Measurements from ENCODE around the gene TMEM178B. TPM values are rescaled to one million over a fixed set of nuclear protein-coding genes. Genes with fewer than 3 reads are reported as not detected.

TMEM178B gene
- total RNA-seq, 1 experiment from 2014 or later = not detected

DNA sequence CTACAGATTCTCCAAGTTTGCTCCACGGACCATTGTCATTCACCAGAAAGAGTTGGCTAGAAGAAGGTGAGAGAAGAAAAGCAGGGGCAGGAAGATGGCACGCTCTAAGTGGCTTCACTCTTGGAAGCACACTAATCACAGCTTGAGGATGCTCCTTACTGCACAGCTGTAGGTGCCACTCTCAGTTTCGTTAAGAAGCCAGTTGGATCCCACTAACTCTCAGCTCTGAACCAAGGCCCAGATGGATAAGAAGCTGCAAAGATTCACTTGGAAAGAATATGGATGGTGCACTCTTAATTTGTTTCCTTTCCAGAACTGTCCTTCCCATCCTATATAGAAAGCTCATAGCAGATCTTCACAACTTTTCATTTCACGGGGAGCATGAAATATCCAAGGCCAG, 382.8 kb downstream of the TMEM178B start:
- Mint-ChIP-seq H3K27me3 (ENCODE audit: insufficient read depth, unreplicated experiment) (no peaks in the 10 kb centered on the region), H3K36me3 (ENCODE audit: insufficient read depth, unreplicated experiment) (peaks cover 6% of the 10 kb centered on the region), H3K4me3 (ENCODE audit: unreplicated experiment) (no peak overlapping the region), H3K9me3 (ENCODE audit: unreplicated experiment) (peaks cover 17% of the 10 kb centered on the region), H3K27ac (ENCODE audit: low read depth, unreplicated experiment) (no peak overlapping the region), H3K4me1 (ENCODE audit: insufficient read depth, unreplicated experiment) (no peaks in the 10 kb centered on the region)
- TF ChIP-seq, protein P1, sequence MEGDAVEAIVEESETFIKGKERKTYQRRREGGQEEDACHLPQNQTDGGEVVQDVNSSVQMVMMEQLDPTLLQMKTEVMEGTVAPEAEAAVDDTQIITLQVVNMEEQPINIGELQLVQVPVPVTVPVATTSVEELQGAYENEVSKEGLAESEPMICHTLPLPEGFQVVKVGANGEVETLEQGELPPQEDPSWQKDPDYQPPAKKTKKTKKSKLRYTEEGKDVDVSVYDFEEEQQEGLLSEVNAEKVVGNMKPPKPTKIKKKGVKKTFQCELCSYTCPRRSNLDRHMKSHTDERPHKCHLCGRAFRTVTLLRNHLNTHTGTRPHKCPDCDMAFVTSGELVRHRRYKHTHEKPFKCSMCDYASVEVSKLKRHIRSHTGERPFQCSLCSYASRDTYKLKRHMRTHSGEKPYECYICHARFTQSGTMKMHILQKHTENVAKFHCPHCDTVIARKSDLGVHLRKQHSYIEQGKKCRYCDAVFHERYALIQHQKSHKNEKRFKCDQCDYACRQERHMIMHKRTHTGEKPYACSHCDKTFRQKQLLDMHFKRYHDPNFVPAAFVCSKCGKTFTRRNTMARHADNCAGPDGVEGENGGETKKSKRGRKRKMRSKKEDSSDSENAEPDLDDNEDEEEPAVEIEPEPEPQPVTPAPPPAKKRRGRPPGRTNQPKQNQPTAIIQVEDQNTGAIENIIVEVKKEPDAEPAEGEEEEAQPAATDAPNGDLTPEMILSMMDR (IDR thresholded peaks at IDR 0.05; ENCODE audit: unreplicated experiment) = no peak
- BruUV-seq (replicated peaks) = no TSS peak
- DNase-seq (ENCODE audit: unreplicated experiment) = no peak
- POLR2A ChIA-PET = no interaction called here
- intact Hi-C loops (cut with micrococcal nuclease) = no loop called here
- CTCF ChIA-PET = no interaction called here

DNA sequence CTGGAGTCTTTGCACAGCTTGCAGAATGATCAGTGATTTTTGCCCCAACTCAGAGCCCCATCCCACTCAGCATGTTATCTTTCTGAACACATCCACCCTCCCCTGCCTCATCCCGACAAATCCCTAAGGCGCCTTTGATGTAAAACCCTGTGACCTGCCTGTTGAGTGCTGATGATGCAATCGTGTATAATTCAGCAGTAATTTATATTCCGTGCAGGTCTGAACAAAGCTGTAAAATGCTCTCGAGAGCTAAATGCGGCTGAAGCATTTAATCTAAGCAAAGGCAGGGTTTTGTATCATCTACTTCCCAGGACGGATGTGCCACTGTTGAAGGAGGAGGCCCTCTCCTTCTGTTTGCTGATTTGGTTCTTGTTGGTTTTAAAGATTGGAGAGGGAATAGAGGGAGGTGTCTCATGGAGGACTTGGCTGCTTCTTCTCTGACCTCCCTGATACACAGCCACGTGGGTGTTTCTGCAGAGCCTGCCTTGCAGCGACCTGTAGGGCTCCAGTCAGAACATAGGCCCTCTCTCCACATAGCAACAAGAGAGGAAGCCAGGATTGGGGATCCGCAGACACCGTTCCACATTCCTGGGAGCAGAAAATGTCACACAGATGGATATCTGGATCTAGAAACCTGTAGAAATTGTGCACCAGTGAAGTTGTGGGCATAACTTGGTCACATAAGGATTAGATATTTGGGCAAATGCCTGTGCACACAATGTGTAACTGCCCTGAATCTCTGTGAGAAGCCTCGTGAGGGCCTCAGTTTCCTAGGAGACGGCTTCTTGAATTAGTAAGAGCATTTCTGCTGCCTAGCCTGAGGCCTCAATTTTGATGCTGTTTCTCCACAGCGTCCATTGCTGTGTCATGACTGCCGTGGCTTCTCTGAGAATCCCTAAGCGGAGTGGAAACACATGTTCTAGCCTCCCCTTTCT, 387.2 kb downstream of the TMEM178B start:
- no TSS peak for BruUV-seq (replicated peaks)
- ChIA-PET POLR2A (no interaction called here), CTCF (no interaction called here)
- Mint-ChIP-seq H3K36me3 (ENCODE audit: insufficient read depth, unreplicated experiment) (no peaks in the 10 kb centered on the region), H3K4me1 (ENCODE audit: insufficient read depth, unreplicated experiment) (no peaks in the 10 kb centered on the region), H3K9me3 (ENCODE audit: unreplicated experiment) (peaks cover 17% of the 10 kb centered on the region), H3K27me3 (ENCODE audit: insufficient read depth, unreplicated experiment) (no peaks in the 10 kb centered on the region), H3K4me3 (ENCODE audit: unreplicated experiment) (no peak overlapping the region), H3K27ac (ENCODE audit: low read depth, unreplicated experiment) (no peak overlapping the region)
- peak; percentile 41 for DNase-seq (ENCODE audit: unreplicated experiment)
- TF ChIP-seq, protein P1 (IDR thresholded peaks at IDR 0.05; ENCODE audit: unreplicated experiment) = no peak
- intact Hi-C loops (cut with micrococcal nuclease) = no loop called here

DNA sequence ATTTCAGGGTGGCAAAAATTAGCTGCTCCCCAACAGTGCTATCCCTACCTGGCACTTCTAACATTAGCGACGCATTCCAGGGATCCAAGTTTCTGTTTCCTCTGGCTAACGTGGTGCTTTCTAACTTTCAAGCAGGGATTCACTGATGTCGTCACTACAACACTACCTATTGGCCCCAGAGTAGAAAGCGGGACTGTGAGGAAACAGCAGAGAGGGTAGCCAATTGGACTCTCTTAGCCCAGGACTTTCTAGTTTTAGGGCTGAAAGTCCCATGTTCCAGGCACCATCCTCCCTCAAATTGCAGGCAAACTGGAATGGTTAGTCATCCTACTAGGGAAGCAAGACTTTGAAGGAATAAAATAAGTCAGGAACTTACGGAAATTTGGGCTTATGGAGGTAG, 388.1 kb downstream of the TMEM178B start:
- POLR2A ChIA-PET = no interaction called here
- CTCF ChIA-PET = no interaction called here
- Mint-ChIP-seq H3K4me1 (ENCODE audit: insufficient read depth, unreplicated experiment) (no peaks in the 10 kb centered on the region), H3K36me3 (ENCODE audit: insufficient read depth, unreplicated experiment) (no peaks in the 10 kb centered on the region), H3K4me3 (ENCODE audit: unreplicated experiment) (no peak overlapping the region), H3K27me3 (ENCODE audit: insufficient read depth, unreplicated experiment) (no peaks in the 10 kb centered on the region), H3K27ac (ENCODE audit: low read depth, unreplicated experiment) (no peak overlapping the region), H3K9me3 (ENCODE audit: unreplicated experiment) (peaks cover 21% of the 10 kb centered on the region)
- intact Hi-C loops (cut with micrococcal nuclease) = no loop called here
- DNase-seq (ENCODE audit: unreplicated experiment) = no peak
- no TSS peak for BruUV-seq (replicated peaks)
- TF ChIP-seq, protein P1 (IDR thresholded peaks at IDR 0.05; ENCODE audit: unreplicated experiment) = no peak

DNA sequence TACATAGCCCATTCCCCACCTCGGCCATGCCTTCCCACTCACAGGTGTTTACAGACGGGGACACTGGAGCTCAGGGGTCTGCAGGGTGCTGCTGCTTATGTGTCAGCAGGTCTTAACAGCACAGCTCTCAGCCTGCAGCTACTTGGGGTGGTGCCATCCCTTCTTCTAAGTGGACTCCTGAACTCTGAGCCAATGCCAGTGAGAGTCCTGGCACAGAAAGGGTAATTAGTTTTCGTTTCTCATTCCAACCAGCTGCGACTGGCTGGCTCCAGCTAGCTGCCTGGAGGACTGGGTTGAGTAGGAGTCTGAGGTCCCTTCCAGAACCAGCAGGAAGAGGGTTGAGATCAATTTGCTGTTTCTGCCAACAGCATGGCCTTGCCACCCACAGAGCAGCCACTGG, 389.1 kb downstream of the TMEM178B start:
- no TSS peak for BruUV-seq (replicated peaks)
- H3K4me1 Mint-ChIP-seq (ENCODE audit: insufficient read depth, unreplicated experiment) = no peaks in the 10 kb centered on the region
- H3K36me3 Mint-ChIP-seq (ENCODE audit: insufficient read depth, unreplicated experiment) = no peaks in the 10 kb centered on the region
- H3K27me3 Mint-ChIP-seq (ENCODE audit: insufficient read depth, unreplicated experiment) = no peaks in the 10 kb centered on the region
- TF ChIP-seq, protein P1 (IDR thresholded peaks at IDR 0.05; ENCODE audit: unreplicated experiment) = no peak
- intact Hi-C loops (cut with micrococcal nuclease) = no loop called here
- no peak overlapping the region for H3K4me3 Mint-ChIP-seq (ENCODE audit: unreplicated experiment)
- H3K9me3 Mint-ChIP-seq (ENCODE audit: unreplicated experiment) = peaks cover 30% of the 10 kb centered on the region
- H3K27ac Mint-ChIP-seq (ENCODE audit: low read depth, unreplicated experiment) = no peak overlapping the region
- CTCF ChIA-PET = no interaction called here
- peak; percentile 29 for DNase-seq (ENCODE audit: unreplicated experiment)
- POLR2A ChIA-PET = no interaction called here
